Activated CD4-positive, CD25-positive, alpha-beta regulatory T cell (primary cell): ENCODE results near the gene ZYG11A.

Experiments used
- DNase-seq, 4 experiments: peaks; one replicate each; lab custom pipeline; 2025; lab: John Stamatoyannopoulos, UW

ZYG11A gene

GRCh38 chr1:52918201-52918600 is 75.6 kb downstream of the ZYG11A start:
- no peak for DNase-seq

- no peak for DNase-seq
These were observed 76.6 kb downstream of the ZYG11A start for GRCh38 chr1:52919051-52919722.

DNA sequence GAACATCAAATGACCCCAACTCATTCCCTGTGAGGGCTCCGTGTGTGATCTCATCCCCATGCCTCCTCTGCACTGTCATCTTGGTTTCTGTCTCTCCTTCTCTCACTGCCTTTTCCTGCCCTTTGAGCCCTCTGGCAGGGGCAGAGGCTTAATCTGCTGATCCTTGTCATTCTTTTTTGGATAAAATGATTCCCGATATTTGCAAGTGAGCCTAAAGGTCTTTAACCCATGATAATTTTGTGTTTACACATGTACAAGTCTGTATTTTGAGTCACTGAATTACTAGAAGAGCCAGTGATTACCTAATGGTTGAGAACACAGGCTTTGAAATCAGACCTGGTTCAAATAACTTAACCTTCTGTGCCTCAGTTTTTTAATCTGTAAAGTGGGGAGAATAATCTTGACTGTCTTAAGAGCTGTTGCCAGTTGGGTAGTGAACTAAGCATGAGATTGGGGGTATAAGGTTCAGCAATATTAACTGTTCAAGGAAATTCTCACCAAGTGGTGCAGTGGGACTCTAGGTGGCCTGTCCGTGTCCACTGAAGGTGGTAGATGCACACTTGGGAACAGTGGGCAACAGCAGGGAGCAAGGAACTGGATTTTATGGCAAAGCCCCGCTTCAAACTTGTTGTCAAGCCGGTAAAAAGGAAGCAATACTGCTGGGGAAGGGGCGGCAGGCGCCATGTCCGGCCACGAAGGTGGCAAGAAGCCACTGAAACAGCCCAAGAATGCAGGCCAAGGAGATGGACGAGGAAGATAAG is 77.3 kb downstream of the ZYG11A start:
- no peak for DNase-seq

- no peak for DNase-seq
These were observed 78.3 kb downstream of the ZYG11A start for GRCh38 chr1:52920791-52921291.

DNA sequence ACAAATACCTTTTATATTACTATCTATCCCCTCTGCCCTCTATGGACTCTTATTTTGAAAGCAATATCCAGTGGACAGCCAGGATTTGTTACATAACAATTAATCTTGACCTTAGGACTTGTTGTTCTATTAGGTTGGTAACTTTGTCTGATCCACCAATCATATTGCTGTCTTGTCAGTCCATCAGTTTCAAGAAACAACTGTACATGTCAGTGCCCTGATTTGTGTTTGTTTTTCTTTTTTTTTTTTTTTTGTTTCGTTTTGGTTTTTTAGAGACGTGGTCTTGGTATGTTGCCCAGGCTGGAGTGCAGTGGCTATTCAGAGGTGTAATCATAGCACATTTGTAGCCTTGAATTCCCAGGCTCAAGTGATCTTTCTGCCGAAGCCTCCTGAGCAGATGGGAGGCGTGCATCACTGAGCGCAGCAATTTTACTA is 83.0 kb downstream of the ZYG11A start:
- DNase-seq = no peak

DNA sequence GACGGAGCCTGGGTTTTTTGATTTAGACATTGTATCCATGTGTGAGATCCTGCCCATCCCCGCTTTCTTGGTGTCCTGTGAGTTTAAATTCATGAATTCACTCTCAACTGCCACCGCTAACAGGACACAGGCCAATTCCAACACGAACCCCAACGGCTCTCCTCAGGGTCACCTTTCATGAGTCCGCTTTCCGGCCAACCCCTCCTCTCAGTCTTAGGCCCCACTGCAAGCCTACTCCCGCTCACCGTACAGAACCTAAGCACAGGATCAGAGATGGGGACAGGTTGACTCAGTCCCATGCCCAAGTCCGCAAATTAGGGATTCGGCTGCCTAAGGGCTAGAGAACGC is 84.3 kb downstream of the ZYG11A start:
- no peak for DNase-seq

GRCh38 chr1:52927212-52928014 is 84.9 kb downstream of the ZYG11A start, which contains the start of gene SCP2:
Gene SCP2, plus strand, starts transcription at chr1:52927276. Its CDS starts 121 bp downstream, at chr1:52927397.
- peak; percentile 31 to 64 (median 58) for DNase-seq

DNA sequence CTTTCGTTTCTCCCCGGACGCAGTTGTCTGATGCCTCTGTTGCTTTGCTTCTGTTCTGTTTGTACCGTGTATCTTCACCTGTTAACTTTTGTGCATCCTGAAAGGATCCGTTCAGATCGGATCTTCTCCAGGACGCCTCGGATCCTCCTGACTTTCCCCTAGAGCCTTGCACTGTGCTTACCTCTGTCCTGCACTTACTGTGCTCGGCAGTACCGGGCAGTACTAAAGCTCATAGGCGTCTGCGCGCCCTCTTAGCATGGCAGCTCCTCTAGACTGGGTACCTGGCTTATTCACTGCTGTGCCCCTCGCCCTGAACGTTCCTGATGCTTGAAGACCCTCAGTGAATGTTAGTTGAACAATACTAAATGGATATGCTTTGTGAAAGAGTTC is 85.5 kb downstream of the ZYG11A start:
- DNase-seq = no peak

GRCh38 chr1:52929019-52929418 is 86.5 kb downstream of the ZYG11A start:
- no peak for DNase-seq

DNA sequence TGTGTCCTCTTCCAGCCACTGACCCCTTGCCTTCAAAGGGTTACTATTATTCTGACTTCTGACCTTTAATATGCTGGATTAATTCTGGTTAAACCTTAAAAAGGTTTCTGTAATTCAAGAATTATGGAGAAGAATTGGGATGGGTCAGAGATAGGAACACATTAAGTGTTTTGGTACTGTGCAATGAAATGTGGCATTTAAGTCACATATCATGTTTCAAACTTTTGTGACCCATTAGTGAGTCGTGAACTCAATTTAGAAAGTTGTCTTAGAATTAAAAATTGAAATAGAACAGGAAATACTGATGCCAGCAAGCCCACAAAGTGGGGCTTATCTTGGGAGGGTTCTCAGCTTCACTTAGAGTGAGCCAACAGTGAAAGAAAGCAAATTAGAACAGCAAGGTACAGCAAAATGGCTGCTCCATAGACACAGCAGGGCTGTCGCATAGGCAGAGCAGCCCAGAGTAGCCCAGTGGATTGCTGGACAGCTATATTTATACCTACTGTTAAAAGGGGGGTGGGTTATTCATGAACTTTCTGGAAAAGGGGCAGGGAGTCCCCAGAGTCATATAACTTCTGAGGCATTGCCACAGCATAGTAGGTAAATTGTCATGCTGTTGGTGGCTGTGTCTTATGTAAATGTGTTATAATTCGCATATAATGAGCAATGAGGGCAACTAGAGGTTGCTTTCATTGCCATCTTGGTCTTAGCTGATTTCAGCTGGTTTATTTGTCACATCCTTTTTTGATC is 95.0 kb downstream of the ZYG11A start:
- DNase-seq = no peak

- DNase-seq = no peak
These were observed 95.6 kb downstream of the ZYG11A start for GRCh38 chr1:52938183-52938451.

DNA sequence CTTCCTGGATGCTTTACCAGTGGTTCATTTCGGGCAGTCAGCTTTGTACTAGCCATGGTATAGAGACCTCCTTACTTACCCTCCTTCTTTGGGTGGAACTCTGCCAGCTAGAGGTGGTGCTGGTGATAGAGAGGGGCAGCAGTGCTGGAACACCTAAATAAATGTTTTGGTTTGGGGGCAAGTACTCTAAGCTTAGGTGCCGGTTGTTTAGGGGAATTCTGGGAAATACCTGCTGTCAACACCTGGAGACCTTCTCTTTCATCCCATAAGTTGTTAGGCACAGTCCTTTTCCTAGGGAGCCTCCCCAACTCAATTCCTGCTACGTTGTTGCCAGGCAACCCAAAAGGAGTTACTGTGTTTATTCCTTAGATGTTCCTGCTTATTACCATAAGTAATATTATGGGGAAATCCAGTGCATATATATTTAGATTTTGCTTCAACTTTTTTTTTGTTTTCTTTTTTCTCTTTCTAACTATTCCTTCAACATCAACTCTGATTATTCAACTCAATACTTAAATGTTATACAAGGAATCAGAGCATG is 101.4 kb downstream of the ZYG11A start:
- no peak for DNase-seq

DNA sequence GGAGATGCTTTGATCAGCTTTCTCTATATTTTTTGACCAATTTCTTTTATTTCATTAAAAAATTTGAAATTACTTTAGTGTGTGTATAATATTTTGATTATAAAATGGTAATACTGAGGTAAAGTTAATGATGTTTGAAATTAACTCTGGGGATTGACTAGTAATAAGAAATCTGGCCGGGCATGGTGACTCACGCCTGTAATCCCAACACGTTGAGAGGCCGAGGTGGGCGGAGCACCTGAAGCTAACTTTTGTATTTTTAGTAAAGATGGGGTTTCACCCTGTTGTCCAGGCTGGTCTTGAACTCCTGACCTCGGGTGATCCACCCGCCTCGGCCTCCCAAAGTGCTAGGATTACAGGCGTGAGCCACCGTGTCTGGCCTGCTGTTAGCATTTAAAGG is 102.0 kb downstream of the ZYG11A start:
- no peak for DNase-seq
